ENCODE measurements around the gene METTL22.

The METTL22 gene

GRCh38 chr16:8661703-8662102 lies 40.2 kb downstream of the METTL22 start:
- H3K9ac ChIP-seq (ENCODE audit: low read depth, low read length, poor library complexity, severe bottlenecking): no peak overlapping the region
- H2AFZ ChIP-seq (ENCODE audit: low read length): no peak overlapping the region
- no peaks in the 10 kb centered on the region for H3K27me3 ChIP-seq (ENCODE audit: insufficient read depth, low read length, poor library complexity, severe bottlenecking)
- no peaks in the 10 kb centered on the region for H3K36me3 ChIP-seq (ENCODE audit: insufficient read depth, low read length)
- no peaks in the 10 kb centered on the region for H4K20me1 ChIP-seq (ENCODE audit: insufficient read depth, low read length, poor library complexity, severe bottlenecking)
- no peak overlapping the region for H3K4me3 ChIP-seq (ENCODE audit: low read length, poor library complexity, severe bottlenecking)
- H3K9me3 ChIP-seq (ENCODE audit: insufficient read depth, low read depth, low read length): no peaks in the 10 kb centered on the region
- H3K79me2 ChIP-seq (ENCODE audit: insufficient read depth, low read length): no peaks in the 10 kb centered on the region
- H3K9me2 ChIP-seq (replicated peaks; ENCODE audit: low read depth, low read length): no peaks in the 10 kb centered on the region
- TF ChIP-seq EZH2phosphoT487 (IDR thresholded peaks at IDR 0.05; ENCODE audit: borderline replicate concordance) (no peak), CTCF (conservative IDR thresholded peaks at IDR 0.05; ENCODE audit: low read length) (no peak)
- no peak overlapping the region for H3K4me2 ChIP-seq (ENCODE audit: low read depth, low read length, poor library complexity, severe bottlenecking)
- no peaks in the 10 kb centered on the region for H3F3A ChIP-seq (ENCODE audit: low read depth)
- H3K4me1 ChIP-seq (ENCODE audit: insufficient read depth, low read length, poor library complexity, severe bottlenecking): no peaks in the 10 kb centered on the region

- Histone ChIP-seq H3K4me1 (ENCODE audit: insufficient read depth, low read length, poor library complexity, severe bottlenecking) (no peaks in the 10 kb centered on the region), H3K4me2 (ENCODE audit: low read depth, low read length, poor library complexity, severe bottlenecking) (no peak overlapping the region), H3K4me3 (ENCODE audit: low read length, poor library complexity, severe bottlenecking) (no peak overlapping the region), H3K36me3 (ENCODE audit: insufficient read depth, low read length) (no peaks in the 10 kb centered on the region), H2AFZ (ENCODE audit: low read length) (no peak overlapping the region), H3K9me2 (replicated peaks; ENCODE audit: low read depth, low read length) (no peaks in the 10 kb centered on the region), H3K9me3 (ENCODE audit: insufficient read depth, low read depth, low read length) (no peaks in the 10 kb centered on the region), H4K20me1 (ENCODE audit: insufficient read depth, low read length, poor library complexity, severe bottlenecking) (no peaks in the 10 kb centered on the region), H3F3A (ENCODE audit: low read depth) (no peaks in the 10 kb centered on the region), H3K79me2 (ENCODE audit: insufficient read depth, low read length) (no peaks in the 10 kb centered on the region), H3K9ac (ENCODE audit: low read depth, low read length, poor library complexity, severe bottlenecking) (no peak overlapping the region), H3K27me3 (ENCODE audit: insufficient read depth, low read length, poor library complexity, severe bottlenecking) (no peaks in the 10 kb centered on the region)
- no peak for TF ChIP-seq CTCF (conservative IDR thresholded peaks at IDR 0.05; ENCODE audit: low read length)
- no peak for TF ChIP-seq EZH2phosphoT487 (IDR thresholded peaks at IDR 0.05; ENCODE audit: borderline replicate concordance)
Observed at GRCh38 chr16:8663192-8664089, 41.9 kb downstream of the METTL22 start.

- H3K4me2 ChIP-seq (ENCODE audit: low read depth, low read length, poor library complexity, severe bottlenecking): no peak overlapping the region
- H4K20me1 ChIP-seq (ENCODE audit: insufficient read depth, low read length, poor library complexity, severe bottlenecking): no peaks in the 10 kb centered on the region
- H3K36me3 ChIP-seq (ENCODE audit: insufficient read depth, low read length): no peaks in the 10 kb centered on the region
- no peaks in the 10 kb centered on the region for H3K4me1 ChIP-seq (ENCODE audit: insufficient read depth, low read length, poor library complexity, severe bottlenecking)
- no peak overlapping the region for H3K4me3 ChIP-seq (ENCODE audit: low read length, poor library complexity, severe bottlenecking)
- H3K79me2 ChIP-seq (ENCODE audit: insufficient read depth, low read length): no peaks in the 10 kb centered on the region
- H3K9me3 ChIP-seq (ENCODE audit: insufficient read depth, low read depth, low read length): no peaks in the 10 kb centered on the region
- no peaks in the 10 kb centered on the region for H3F3A ChIP-seq (ENCODE audit: low read depth)
- TF ChIP-seq CTCF (conservative IDR thresholded peaks at IDR 0.05; ENCODE audit: low read length) (no peak), EZH2phosphoT487 (IDR thresholded peaks at IDR 0.05; ENCODE audit: borderline replicate concordance) (no peak)
- no peaks in the 10 kb centered on the region for H3K9me2 ChIP-seq (replicated peaks; ENCODE audit: low read depth, low read length)
- H3K27me3 ChIP-seq (ENCODE audit: insufficient read depth, low read length, poor library complexity, severe bottlenecking): no peaks in the 10 kb centered on the region
- no peak overlapping the region for H3K9ac ChIP-seq (ENCODE audit: low read depth, low read length, poor library complexity, severe bottlenecking)
- H2AFZ ChIP-seq (ENCODE audit: low read length): no peak overlapping the region
Observed at GRCh38 chr16:8665529-8665928, 44.0 kb downstream of the METTL22 start.

All from Loucy (cell line).